Activated CD4-positive, alpha-beta T cell treated with anti-CD3 and anti-CD28 coated beads for 36 hours (primary cell): ENCODE data around the gene GFPT2. TPM values are rescaled to one million over a fixed set of nuclear protein-coding genes. Genes with fewer than 3 reads are reported as not detected.
A peak's percentile ranks its signal among the peaks of the same experiment; 100 is the strongest.

Experiments
- ATAC-seq: fragments of 200-7000 bp; cut with Tn5 transposase; one replicate; pipeline ENCODE4 v1.10.0; 2021; ENCODE audit warnings: mild to moderate bottlenecking, moderate library complexity
- CTCF ChIA-PET: fragments of 350-600 bp; sonication (Branson Sonifier 250); formaldehyde crosslinking; loops from one replicate; lab custom pipeline; 2021; ENCODE audit warnings: antibody characterized with exemption; lab: Charles Lee
- POLR2A ChIA-PET: fragments of 350-600 bp; sonication (Branson Sonifier 250); formaldehyde crosslinking; loops from one replicate; lab custom pipeline; 2021; ENCODE audit warnings: antibody characterized with exemption, inconsistent platforms; lab: Charles Lee
- DNase-seq: peaks from one replicate; pipeline ENCODE4 v3.0.0-alpha.2; 2020
- H3K27ac Mint-ChIP-seq: one replicate; pipeline ENCODE4 v1.8.0; 2021; ENCODE audit warnings: mixed read lengths
- H3K27me3 Mint-ChIP-seq: one replicate; pipeline ENCODE4 v1.8.0; 2021; ENCODE audit warnings: mixed read lengths
- H3K36me3 Mint-ChIP-seq: one replicate; pipeline ENCODE4 v1.8.0; 2021; ENCODE audit warnings: low read depth, mixed read lengths
- H3K4me1 Mint-ChIP-seq: one replicate; pipeline ENCODE4 v1.8.0; 2021; ENCODE audit warnings: mixed read lengths
- H3K4me3 Mint-ChIP-seq: one replicate; pipeline ENCODE4 v1.8.0; 2021; ENCODE audit warnings: mild to moderate bottlenecking, moderate library complexity, mixed read lengths
- H3K9me3 Mint-ChIP-seq: one replicate; pipeline ENCODE4 v1.8.0; 2021; ENCODE audit warnings: low read depth, mixed read lengths
- intact Hi-C, 2 experiments: fragments of 100-400 bp; cut with DNase I in 1 of 2; cut with micrococcal nuclease in 1 of 2; formaldehyde crosslinking; loops; one replicate each; pipeline versions ENCODE4 v1.14.2 to v1.15.1; 2022 to 2024; cut with DNase I, micrococcal nuclease
- total RNA-seq, 2 experiments: library from RNA; stranded (reverse); gene quantifications; one replicate each; pipeline ENCODE4 v1.2.3, GENCODE V29; 2021

GFPT2 gene
- total RNA-seq, 2 experiments from 2014 or later, result 0.16 TPM

- Mint-ChIP-seq H3K9me3 (no peaks in the 10 kb centered on the region), H3K27me3 (peaks cover 12% of the 10 kb centered on the region), H3K4me1 (no peaks in the 10 kb centered on the region), H3K27ac (no peak overlapping the region), H3K36me3 (no peaks in the 10 kb centered on the region), H3K4me3 (no peak overlapping the region)
- no peak for DNase-seq
- POLR2A ChIA-PET, result no interaction called here
- intact Hi-C loops, result loop anchor here (5.0 kb wide), 3 partner anchors 127 to 202 kb away; no protein-coding TSS in a partner anchor
- CTCF ChIA-PET, result interaction anchor here (0.6 to 2.5 kb wide), 13 partner anchors 9 to 665 kb away, joined by 3 to 34 read pairs (median 6); partner anchors contain the start of gene GFPT2
- no peak for ATAC-seq
Measured at GRCh38 chr5:180329606-180330269, 23.4 kb downstream of the GFPT2 start.

- CTCF ChIA-PET, result interaction anchor here (0.6 to 2.5 kb wide), 26 partner anchors 9 to 666 kb away, joined by 3 to 34 read pairs (median 4); partner anchors contain the start of gene GFPT2
- ATAC-seq, result no peak
- H3K36me3 Mint-ChIP-seq, result no peaks in the 10 kb centered on the region
- H3K9me3 Mint-ChIP-seq, result no peaks in the 10 kb centered on the region
- no peaks in the 10 kb centered on the region for H3K4me1 Mint-ChIP-seq
- no peak overlapping the region for H3K4me3 Mint-ChIP-seq
- H3K27me3 Mint-ChIP-seq, result peaks cover 10% of the 10 kb centered on the region
- intact Hi-C loops, result loop anchor here (5.0 kb wide), 3 partner anchors 127 to 202 kb away; no protein-coding TSS in a partner anchor
- POLR2A ChIA-PET, result no interaction called here
- no peak for DNase-seq
- no peak overlapping the region for H3K27ac Mint-ChIP-seq
Measured at GRCh38 chr5:180329138-180329435, 24.0 kb downstream of the GFPT2 start.

- ATAC-seq, result peak; percentile 98
- DNase-seq, result peak; percentile 93
- H3K4me3 Mint-ChIP-seq, result no peak overlapping the region
- no peaks in the 10 kb centered on the region for H3K9me3 Mint-ChIP-seq
- ChIA-PET POLR2A (no interaction called here), CTCF (interaction anchor here (0.6 to 2.5 kb wide), 28 partner anchors 9 to 666 kb away, joined by 3 to 34 read pairs (median 4); partner anchors contain the start of gene GFPT2)
- no peaks in the 10 kb centered on the region for H3K36me3 Mint-ChIP-seq
- no peaks in the 10 kb centered on the region for H3K4me1 Mint-ChIP-seq
- H3K27ac Mint-ChIP-seq, result no peak overlapping the region
- H3K27me3 Mint-ChIP-seq, result peaks cover 9% of the 10 kb centered on the region
- intact Hi-C loops, result loop anchor here (1.0 to 5.0 kb wide), 5 partner anchors 35 to 201 kb away; no protein-coding TSS in a partner anchor
Measured at GRCh38 chr5:180328296-180329137, 24.6 kb downstream of the GFPT2 start.

- ATAC-seq (no peak), DNase-seq (no peak)
- no peaks in the 10 kb centered on the region for H3K36me3 Mint-ChIP-seq
- intact Hi-C loops, result loop anchor here (5.0 kb wide), 3 partner anchors 125 to 200 kb away; no protein-coding TSS in a partner anchor
- no peak overlapping the region for H3K27ac Mint-ChIP-seq
- H3K4me3 Mint-ChIP-seq, result no peak overlapping the region
- ChIA-PET POLR2A (no interaction called here), CTCF (interaction anchor here (0.7 to 1.5 kb wide), 2 partner anchors 11 to 47 kb away, joined by 3 to 6 read pairs; no protein-coding TSS in a partner anchor)
- no peaks in the 10 kb centered on the region for H3K4me1 Mint-ChIP-seq
- peaks cover 7% of the 10 kb centered on the region for H3K27me3 Mint-ChIP-seq
- H3K9me3 Mint-ChIP-seq, result no peaks in the 10 kb centered on the region
Measured at GRCh38 chr5:180326989-180327565, 26.1 kb downstream of the GFPT2 start.

- ATAC-seq (no peak), DNase-seq (no peak)
- H3K36me3 Mint-ChIP-seq, result no peaks in the 10 kb centered on the region
- H3K4me1 Mint-ChIP-seq, result no peaks in the 10 kb centered on the region
- H3K9me3 Mint-ChIP-seq, result no peaks in the 10 kb centered on the region
- no peak overlapping the region for H3K27ac Mint-ChIP-seq
- no peaks in the 10 kb centered on the region for H3K27me3 Mint-ChIP-seq
- ChIA-PET CTCF (no interaction called here), POLR2A (no interaction called here)
- intact Hi-C loops, result no loop called here
- H3K4me3 Mint-ChIP-seq, result no peak overlapping the region
Measured at GRCh38 chr5:180324601-180324950, 28.6 kb downstream of the GFPT2 start.

- Mint-ChIP-seq H3K36me3 (no peaks in the 10 kb centered on the region), H3K4me1 (no peaks in the 10 kb centered on the region), H3K27me3 (no peaks in the 10 kb centered on the region), H3K4me3 (no peak overlapping the region), H3K27ac (no peak overlapping the region), H3K9me3 (no peaks in the 10 kb centered on the region)
- DNase-seq, result no peak
- intact Hi-C loops, result no loop called here
- POLR2A ChIA-PET, result no interaction called here
- CTCF ChIA-PET, result interaction anchor here (0.6 kb wide), 1 partner anchor 9 kb away, joined by 5 read pairs; no protein-coding TSS in a partner anchor
- no peak for ATAC-seq
Measured at GRCh38 chr5:180323941-180324600, 29.1 kb downstream of the GFPT2 start.

- H3K27me3 Mint-ChIP-seq, result peaks cover under 1% of the 10 kb centered on the region
- ChIA-PET CTCF (interaction anchor here (0.6 kb wide), 1 partner anchor 1754 kb away, joined by 4 read pairs; no protein-coding TSS in a partner anchor), POLR2A (no interaction called here)
- no peak overlapping the region for H3K27ac Mint-ChIP-seq
- no peaks in the 10 kb centered on the region for H3K4me1 Mint-ChIP-seq
- DNase-seq, result no peak
- no peaks in the 10 kb centered on the region for H3K36me3 Mint-ChIP-seq
- ATAC-seq, result no peak
- no peak overlapping the region for H3K4me3 Mint-ChIP-seq
- H3K9me3 Mint-ChIP-seq, result no peaks in the 10 kb centered on the region
- intact Hi-C loops, result no loop called here
Measured at GRCh38 chr5:180323160-180323559, 30.0 kb downstream of the GFPT2 start.

- no peaks in the 10 kb centered on the region for H3K4me1 Mint-ChIP-seq
- no peak overlapping the region for H3K27ac Mint-ChIP-seq
- peaks cover 4% of the 10 kb centered on the region for H3K27me3 Mint-ChIP-seq
- intact Hi-C loops, result no loop called here
- H3K4me3 Mint-ChIP-seq, result no peak overlapping the region
- DNase-seq (no peak), ATAC-seq (no peak)
- POLR2A ChIA-PET, result no interaction called here
- CTCF ChIA-PET, result interaction anchor here (1.0 to 2.0 kb wide), 3 partner anchors 10 to 26 kb away, joined by 4 to 6 read pairs (median 5); no protein-coding TSS in a partner anchor
- no peaks in the 10 kb centered on the region for H3K36me3 Mint-ChIP-seq
- H3K9me3 Mint-ChIP-seq, result no peaks in the 10 kb centered on the region
Measured at GRCh38 chr5:180318456-180319089, 34.6 kb downstream of the GFPT2 start.

- intact Hi-C loops, result loop anchor here in 1 of 2 experiments (1.0 kb wide), 1 partner anchor 189 kb away; no protein-coding TSS in a partner anchor
- H3K9me3 Mint-ChIP-seq, result no peaks in the 10 kb centered on the region
- no peak overlapping the region for H3K4me3 Mint-ChIP-seq
- ATAC-seq (no peak), DNase-seq (no peak)
- H3K36me3 Mint-ChIP-seq, result no peaks in the 10 kb centered on the region
- H3K4me1 Mint-ChIP-seq, result no peaks in the 10 kb centered on the region
- ChIA-PET POLR2A (interaction anchor here (0.5 kb wide), 1 partner anchor 552 kb away, joined by 5 read pairs; no protein-coding TSS in a partner anchor), CTCF (interaction anchor here (0.7 to 4.1 kb wide), 12 partner anchors 11 to 524 kb away, joined by 3 to 59 read pairs (median 6); partner anchors contain the start of gene RASGEF1C)
- no peak overlapping the region for H3K27ac Mint-ChIP-seq
- H3K27me3 Mint-ChIP-seq, result peaks cover 4% of the 10 kb centered on the region
Measured at GRCh38 chr5:180316586-180316985, 36.5 kb downstream of the GFPT2 start.

GRCh38 chr5:180315762-180316212, 37.3 kb downstream of the GFPT2 start:
- peak; percentile 66 for ATAC-seq
- H3K27ac Mint-ChIP-seq, result no peak overlapping the region
- intact Hi-C loops, result loop anchor here (1.0 kb wide), 3 partner anchors 22 to 188 kb away; no protein-coding TSS in a partner anchor
- peak; percentile 84 for DNase-seq
- peaks cover 4% of the 10 kb centered on the region for H3K27me3 Mint-ChIP-seq
- no peaks in the 10 kb centered on the region for H3K36me3 Mint-ChIP-seq
- ChIA-PET CTCF (interaction anchor here (0.5 to 4.1 kb wide), 32 partner anchors 8 to 546 kb away, joined by 3 to 59 read pairs (median 4); partner anchors contain the start of gene RASGEF1C), POLR2A (interaction anchor here (0.5 kb wide), 1 partner anchor 553 kb away, joined by 5 read pairs; no protein-coding TSS in a partner anchor)
- H3K9me3 Mint-ChIP-seq, result no peaks in the 10 kb centered on the region
- H3K4me1 Mint-ChIP-seq, result no peaks in the 10 kb centered on the region
- no peak overlapping the region for H3K4me3 Mint-ChIP-seq
